ENCODE measurements around the gene ABHD16B.

The ABHD16B gene

DNA sequence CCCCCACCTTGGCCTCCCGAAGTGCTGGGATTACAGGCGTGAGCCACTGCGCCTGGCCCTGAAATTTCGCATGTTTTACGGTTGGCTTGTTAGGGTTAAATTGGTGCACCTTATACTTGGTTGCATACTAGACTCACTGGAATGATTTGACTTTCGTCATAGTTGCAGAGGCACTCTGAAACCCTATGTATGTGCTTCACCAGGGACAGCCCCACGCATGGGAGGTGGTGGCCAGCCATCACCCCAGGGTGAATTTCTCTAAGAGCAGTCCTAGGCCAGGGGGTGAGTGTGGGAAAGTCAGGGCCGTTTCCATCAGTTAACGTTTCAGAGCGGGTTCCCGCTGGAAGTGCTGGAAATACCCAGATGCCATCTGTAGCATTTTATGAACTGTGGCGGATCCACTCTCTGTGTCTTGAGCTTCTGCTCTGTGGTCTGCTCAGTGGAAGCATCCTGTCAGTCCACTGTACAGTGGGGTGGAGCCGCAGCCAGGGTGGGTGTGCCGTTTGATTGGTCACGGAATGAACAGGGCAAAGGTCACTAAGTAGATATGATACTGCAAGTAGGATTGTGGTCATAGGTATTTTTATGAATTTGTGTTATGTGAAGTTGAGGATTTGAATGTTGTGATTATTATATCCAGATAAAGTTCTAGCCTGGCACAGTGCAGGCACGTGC is 46.8 kb downstream of the ABHD16B start:
- TF ChIP-seq SPI1 (IDR thresholded peaks at IDR 0.05; ENCODE audit: low read depth, low read length) (no peak), TAF1 (IDR thresholded peaks at IDR 0.05; ENCODE audit: low read depth, low read length) (no peak), POU2F2 (IDR thresholded peaks at IDR 0.05; ENCODE audit: low read depth, low read length) (no peak), POLR2A (IDR thresholded peaks at IDR 0.05; ENCODE audit: low read depth, low read length) (no peak), POLR2AphosphoS5 (IDR thresholded peaks at IDR 0.05; ENCODE audit: low read depth, low read length) (no peak), PAX5 (IDR thresholded peaks at IDR 0.05; ENCODE audit: insufficient read depth, low read length, severe bottlenecking) (no peak)
- FAIRE-seq (no peak), DNase-seq (ENCODE audit: insufficient read length, low spot score) (no peak)

DNA sequence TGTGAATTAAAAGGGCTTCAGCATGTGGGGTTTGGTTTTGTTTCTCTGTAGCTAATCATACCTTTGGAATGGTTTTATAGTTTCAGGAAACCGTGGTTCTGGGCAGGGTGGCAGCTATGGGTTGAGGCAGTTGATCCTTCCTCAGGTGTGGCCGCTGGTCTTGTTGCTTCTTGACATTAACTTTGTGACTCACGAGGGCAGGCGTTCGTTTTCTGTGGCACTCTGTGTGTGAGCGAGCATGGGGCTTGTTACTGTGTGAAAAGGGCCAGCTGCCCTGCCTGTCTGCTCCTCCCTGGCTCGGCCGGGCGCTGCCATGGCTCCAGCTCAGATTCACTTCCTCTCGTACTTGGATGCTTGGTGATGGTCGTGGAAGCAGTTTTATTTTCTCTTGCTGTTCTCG is 49.9 kb downstream of the ABHD16B start:
- TF ChIP-seq POLR2A (IDR thresholded peaks at IDR 0.05; ENCODE audit: low read depth, low read length) (no peak), POLR2AphosphoS5 (IDR thresholded peaks at IDR 0.05; ENCODE audit: low read depth, low read length) (no peak), SPI1 (IDR thresholded peaks at IDR 0.05; ENCODE audit: low read depth, low read length) (no peak), POU2F2 (IDR thresholded peaks at IDR 0.05; ENCODE audit: low read depth, low read length) (no peak), PAX5 (IDR thresholded peaks at IDR 0.05; ENCODE audit: insufficient read depth, low read length, severe bottlenecking) (no peak), TAF1 (IDR thresholded peaks at IDR 0.05; ENCODE audit: low read depth, low read length) (no peak)
- FAIRE-seq: no peak
- no peak for DNase-seq (ENCODE audit: insufficient read length, low spot score)
